Hypothalamus (tissue), 51 donors: ENCODE measurements around the gene MYO1F.
"Not testable (repeated sequence)": the region's sequence is repeated elsewhere in the genome, so short reads cannot be mapped to it uniquely, and the experiment has no call there.

Source experiments
- DNase-seq, 51 donors: peaks; one replicate each; lab custom pipeline; 2025; lab: John Stamatoyannopoulos, UW

The MYO1F gene

DNA sequence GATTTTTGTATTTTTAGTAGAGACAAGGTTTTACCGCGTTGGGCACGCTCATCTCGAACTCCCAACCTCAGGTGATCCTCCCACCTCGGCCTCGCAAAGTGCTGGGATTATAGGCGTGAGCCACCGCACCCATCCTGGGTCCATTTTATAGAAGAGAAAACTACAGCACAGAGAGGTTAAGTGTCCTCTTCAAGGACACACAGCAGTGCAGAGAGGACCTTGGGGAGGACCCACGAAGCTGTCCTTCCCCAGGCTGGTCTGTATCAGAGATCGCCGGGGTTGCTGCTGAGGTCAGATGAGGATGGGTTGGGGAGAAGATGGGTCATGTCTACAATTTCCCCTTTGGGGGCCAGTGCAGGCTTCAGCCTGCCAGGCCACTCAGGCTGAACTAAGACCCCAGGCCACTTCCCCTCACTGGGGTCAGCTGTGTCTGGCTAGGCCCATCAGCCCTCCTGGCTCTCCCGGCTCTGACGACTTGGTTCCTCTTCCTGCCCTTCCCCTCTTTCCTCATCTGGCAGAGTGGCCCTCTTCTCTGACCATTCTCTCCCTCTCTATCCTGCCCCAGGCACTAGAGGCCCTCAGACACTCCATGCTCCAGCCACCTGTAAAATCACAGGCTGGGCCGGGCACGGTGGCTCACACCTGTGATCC, 9.6 kb downstream of the MYO1F start:
- DNase-seq = peak in 17 of 51 donors; percentile 4 to 39 (median 16)

DNA sequence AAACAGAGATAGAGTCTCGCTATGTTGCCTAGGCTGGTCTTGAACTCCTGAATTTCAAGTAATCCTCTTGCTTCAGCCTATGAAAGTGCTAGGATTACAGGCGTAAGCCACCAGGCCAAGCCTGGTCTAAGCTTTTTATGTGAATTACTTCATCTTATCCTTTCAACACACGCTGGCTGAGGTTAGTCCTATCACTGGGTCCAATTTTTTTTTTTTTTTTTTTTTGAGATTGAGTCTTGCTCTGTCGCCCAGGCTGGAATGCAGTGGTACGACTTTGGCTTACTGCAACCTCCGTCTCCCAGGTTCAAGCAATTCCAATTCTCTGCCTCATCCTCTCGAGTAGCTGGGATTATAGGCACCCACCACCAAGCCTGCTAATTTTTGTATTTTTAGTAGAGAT, 10.4 kb downstream of the MYO1F start:
- no peak for DNase-seq

DNA sequence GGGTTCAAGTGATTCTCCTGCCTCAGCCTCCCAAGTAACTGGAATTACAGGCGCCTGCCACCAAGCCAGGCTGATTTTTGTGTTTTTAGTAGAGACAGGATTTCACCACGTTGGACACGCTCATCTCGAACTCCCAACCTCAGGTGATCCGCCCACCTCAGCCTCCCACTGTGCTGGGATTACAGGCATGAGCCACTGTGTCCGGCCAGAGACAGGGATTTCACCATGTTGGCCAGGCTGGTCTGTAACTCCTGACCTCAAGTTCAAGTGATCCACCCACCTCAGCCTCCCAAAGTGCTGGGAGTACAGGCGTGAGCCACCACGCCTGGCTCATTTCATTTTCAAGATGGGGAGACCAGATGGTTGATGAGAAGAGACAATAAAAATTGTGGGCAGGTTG, 12.4 kb downstream of the MYO1F start:
- not testable (repeated sequence) for DNase-seq

DNA sequence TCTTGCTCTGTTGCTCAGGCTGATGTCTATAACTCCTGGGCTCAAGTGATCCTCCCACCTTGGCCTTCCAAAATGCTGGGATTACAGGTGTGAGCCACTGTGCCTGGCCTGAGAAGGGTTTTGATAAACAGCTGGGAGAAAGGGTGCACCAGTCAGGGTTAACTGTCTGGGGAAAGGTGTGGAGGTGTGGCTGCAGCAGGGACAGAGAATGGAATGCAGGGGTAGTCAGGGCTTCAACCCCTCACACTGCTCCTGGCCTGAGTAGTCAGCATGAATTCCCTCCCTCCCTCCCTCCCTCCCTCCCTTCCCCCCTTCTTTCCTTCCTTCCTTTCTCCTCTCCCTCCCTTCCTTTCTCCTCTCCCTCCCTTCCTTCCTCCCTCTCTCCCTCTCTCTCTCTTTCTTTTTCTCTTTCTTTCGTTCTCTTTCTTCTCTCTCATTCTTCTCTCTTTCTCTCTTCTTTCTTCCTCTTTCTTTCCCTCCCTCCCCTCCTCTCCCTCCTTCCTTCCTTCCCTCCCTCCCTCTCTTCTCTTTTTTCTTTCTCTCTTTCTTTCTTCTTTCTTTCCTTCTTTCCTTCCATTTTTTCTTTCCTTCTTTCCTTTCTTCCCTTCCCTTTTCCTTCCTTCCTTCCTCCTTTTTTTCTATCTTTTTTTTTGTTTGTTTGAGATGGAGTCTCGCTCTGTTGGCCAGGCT, 16.0 kb downstream of the MYO1F start:
- DNase-seq = no peak

DNA sequence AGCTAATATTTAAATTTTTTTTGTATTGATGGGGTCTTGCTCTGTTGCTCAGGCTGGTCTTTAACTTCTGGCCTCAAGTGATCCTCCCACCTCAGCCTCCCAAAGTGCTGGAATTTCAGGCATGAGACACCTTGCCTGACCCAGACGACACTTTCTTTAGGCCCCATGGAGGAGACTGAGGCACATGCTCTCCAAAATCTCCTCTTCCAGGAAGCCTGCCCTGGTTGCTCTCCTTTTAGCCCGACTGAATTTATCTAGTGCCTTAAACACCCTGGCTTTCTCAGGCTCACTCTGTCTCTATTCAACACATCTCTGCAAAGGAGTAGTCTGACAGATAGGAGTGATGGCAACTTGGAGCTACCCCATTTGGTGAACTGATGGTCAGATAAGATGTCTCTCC, 18.9 kb downstream of the MYO1F start:
- no peak for DNase-seq

DNA sequence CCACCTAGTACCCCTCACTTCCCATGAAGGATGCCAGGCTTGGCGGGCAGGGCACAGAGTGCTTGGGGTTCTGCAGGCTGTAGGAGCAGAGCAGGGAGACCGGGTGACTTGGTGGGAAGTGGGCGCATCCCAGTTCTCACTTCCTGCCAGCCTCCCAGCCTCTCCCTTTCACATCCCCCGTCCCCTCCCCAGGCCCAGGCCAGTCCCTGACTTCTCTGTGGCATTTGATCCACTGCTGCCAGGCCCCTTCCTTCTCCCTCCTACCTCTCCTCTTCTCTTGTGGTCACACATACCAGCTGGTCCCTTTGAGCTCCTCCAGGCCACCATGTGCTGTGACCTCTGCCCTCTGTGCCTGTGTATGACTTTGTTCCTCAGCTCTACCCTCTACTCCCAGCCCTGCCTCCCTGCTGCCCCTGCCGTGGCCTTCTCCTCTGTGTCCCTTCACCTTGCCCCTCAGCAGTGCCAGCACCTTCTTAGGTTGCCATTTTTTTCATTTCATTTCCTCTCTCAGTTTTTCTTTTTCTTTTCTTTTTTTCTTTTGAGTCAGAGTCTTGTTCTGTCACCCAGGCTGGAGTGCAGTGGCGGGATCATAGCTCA, 19.5 kb downstream of the MYO1F start:
- DNase-seq = no peak

DNA sequence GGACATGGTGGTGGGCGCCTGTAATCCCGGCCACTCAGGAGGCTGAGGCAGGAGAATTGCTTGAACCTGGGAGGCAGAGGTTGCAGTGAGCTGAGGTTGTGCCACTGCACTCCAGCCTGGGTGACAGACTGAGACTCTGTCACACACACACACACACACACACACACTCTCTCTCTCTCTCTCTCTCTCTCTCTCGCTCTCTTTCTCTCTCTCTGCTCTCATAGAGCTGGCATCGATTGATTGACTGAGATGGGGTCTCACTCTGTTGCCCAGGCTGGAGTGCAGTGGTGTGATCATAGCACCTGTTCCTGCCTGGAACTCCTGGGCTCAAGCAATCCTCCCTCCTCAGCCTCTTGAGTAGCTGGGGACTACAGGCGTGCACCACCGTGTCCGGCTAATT, 23.5 kb downstream of the MYO1F start:
- not testable (repeated sequence) for DNase-seq

DNA sequence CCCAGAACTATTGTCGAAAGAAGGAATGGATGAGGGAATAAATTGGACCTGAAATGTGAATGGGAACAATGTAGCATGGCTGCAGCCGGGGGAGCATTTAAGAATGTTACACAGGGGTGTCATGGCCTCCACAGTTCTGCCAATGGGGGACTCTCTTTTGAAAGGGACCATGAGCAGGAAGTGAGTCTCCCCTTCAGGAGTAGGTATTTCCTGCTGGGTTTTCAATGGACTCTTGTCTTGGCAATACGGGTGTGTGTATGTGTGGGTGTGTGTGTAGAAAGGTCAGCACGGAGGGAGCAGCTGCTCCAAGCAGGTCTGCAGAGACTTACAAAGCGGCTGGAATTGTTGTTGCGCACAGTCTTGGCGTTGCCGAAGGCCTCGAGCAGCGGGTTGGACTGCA, 24.4 kb downstream of the MYO1F start:
- no peak for DNase-seq

DNA sequence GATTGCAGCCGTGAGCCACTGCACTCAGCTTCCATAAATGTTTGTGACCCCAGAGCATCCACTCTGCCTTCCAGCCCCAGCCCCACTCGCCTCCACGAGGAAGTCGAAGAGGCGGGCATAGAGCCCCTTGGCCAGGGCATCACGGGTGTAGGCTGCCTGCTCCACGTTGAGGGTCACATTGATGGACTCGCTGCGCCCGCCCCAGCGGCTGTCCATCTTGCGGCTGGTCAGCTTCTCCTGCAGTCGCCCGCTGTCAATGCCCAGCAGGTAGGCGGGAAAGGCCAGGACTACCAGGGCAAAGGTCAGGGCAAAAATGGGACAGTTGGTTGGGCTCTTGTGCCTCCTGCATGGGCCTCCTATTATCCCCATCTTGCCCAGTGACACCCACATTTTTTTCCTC, 27.2 kb downstream of the MYO1F start:
- no peak for DNase-seq

DNA sequence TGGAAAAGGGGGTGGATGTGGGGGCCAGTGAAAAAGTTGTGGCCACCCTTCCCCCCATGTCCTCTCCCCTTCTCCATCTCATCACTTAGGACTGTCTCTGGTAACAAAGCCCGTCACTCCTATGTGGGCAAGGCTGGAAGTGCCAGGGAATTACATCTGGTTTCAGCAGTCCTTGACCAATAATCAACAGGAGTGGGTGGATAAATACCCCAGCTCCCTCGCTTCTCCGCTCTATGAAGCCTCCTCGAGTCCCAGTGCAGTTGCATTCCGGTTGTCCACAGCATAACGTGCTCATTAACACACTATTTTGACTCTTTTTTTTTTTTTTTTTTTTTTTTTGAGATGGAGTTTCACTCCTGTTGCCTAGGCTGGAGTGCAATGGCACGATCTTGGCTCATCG, 31.5 kb downstream of the MYO1F start:
- no peak for DNase-seq

DNA sequence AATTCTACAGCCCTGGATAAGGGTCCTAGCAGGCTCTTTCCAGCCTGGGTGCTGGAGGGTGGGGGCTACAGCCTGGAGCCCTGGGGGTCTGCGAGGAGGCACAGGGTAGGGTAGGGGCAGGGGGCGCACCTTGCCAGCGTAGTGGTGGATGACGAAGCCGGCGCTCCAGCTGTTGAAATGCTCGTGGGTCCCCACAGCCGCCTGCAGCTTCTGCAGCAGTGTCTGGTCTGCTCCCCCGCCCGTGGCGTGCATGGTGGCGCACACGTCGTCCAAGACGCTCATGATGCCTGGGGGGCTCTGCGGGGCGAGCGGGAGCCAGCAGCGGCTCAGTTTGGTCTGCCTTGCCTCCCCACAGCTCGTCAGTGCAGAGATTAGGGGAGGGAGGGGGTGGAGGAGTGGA, 33.1 kb downstream of the MYO1F start:
- DNase-seq = no peak

DNA sequence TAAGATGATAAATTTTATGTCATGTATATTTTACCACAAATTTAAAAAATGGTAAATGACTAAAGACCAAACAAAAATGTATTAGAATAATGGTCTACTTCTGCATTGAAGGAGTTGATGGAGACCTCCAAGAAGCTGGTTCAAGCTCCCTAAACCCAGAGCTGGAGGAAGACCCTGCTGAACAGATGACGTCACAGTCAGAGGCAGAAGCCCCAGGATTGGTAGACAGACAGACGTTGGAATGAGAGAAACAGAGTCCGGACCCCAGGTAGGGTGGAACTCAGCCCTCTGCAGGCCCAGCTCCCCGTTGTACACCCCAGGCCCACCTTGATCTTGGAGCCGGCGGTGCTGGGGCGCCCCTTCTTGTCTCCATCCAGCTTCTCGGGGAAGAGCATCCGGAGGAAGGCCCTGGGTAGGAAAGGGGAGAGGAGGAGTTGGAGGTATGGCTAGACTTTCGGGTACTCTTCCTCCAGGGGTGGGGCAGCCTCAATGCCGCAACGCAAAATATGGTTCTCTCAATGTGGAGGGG, 37.6 kb downstream of the MYO1F start:
- no peak for DNase-seq

DNA sequence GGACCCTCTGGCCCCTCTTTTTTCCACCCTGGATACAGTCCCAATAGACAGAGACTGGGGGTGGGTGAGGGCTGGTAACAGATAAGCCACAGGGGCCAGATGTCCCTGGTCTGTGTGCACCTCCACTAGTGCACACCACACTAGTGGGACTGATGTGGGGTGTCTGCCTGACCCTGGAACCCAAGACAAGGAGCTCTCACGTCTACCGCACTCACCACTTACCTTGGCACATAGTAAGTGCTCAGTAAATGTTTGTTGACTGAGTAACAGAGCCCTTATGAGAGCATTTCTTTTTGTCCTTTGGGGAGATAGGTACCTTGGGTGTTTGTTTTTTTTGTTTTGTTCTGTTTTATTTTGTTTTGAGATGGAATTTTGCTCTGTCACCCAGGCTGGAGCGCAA, 40.1 kb downstream of the MYO1F start:
- no peak for DNase-seq

DNA sequence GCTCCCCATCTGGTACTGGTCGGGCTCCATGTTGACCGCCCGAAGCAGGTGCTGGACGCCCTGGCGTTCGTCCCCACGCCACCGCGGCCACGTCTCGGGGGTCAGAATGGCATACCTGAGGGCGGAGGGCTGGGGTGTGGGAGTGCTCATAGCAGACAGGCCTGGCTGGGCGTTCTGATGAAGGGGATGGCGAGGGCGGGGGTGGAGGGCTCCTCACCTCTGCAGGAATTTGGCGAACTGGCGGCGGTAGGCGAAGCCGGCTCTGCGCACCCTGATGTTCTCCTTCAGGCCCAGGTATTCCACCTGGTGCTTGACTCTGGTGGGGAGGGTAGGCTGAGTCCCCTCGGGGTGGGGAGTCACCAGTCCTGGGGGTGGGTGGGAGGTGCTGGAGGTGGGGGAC, 41.0 kb downstream of the MYO1F start:
- DNase-seq = no peak

DNA sequence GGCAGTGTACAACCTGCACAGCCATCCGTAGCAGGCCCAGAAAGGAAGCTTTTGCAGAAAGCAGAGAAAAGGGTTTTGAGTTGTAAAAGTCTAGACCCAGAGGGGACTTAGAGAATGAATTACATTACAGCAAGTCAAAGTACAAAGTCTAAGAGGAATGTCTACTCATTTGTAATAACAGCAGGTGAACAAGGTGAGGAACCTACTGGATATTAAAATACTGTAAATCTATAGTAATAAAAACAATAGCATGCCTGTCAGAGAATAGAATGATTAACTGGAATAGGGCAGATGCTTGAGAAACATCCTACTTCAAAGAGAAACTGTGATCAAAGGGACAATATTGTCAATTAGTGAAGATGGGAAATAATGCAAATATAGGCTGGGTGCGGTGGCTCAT, 45.0 kb downstream of the MYO1F start:
- no peak for DNase-seq

DNA sequence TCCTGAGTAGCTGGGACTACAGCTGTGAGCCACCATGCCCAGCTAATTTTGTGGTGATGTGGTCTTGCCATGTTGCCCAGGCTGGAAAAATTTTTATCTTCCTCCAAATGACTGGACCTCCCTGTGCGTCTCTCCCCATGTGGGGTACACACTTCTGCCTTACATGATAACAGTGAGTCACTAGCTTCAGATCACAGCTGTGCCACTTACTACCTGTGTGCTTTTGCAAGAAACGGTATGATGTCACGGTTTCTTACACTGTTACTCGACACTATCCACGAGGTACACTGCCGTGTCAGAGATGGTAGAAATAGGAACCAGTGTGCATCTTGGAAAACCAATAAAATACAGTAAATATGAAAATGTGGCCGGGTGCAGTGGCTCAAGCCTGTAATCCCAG, 45.8 kb downstream of the MYO1F start:
- DNase-seq = no peak

DNA sequence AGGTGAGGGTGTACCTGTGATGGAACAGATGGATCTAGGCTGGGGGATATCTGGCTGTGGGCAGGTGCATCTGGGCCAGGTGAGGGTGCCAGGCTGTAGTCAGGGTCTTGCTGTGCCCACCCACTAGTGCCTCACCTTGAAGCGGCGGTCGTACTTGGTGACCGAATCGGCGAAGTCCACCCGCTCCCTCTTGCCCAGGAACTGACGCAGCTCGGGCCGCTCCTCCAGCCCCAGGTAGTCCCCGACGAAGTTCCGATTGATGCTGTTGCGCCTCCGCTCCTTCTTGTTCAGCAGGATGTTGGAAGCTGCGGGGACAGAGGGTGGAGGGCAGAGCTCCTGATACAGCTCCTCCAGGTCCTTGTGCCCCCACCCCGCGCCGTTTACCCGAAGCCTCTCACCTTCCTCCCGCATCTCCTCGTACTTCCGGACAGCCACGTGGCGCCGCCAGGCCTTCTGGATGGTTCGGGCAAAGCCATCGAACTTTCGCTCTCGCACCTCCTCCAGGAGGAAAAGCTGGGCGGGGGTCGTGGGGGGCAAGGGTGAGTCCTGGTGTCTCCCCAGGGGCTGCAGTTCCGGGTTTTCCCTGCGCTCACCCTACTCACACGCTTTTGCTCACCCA, 47.1 kb downstream of the MYO1F start:
- no peak for DNase-seq

DNA sequence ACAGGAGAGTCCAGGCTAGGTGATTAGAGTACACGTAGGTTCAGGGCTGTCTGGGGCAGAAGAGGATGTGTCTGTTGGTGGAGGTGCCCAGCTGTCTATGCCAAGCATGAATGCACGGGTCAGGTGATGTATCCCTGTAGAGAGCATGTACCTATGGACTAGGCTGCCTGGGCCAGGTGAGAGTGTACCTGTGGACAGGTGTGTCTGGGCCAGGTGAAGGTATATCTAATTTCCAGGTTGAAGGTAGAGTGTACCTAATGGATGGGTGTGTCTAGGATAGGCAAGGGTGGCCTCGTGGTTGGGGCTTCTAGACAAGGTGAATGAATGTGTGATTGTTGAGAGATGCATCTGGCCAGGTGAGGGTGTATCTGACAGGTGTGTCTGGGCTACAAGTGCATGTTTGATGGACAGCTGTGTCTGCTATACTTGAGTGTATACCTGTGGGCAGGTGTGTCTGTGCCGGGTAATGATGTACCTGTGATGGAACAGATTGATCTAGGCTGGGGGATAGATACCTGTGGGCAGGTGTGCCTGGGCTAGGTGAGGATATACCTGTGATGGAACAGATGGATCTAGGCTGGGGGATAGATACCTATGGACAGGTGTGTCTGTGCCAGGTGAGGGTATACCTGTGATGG, 47.8 kb downstream of the MYO1F start:
- no peak for DNase-seq

DNA sequence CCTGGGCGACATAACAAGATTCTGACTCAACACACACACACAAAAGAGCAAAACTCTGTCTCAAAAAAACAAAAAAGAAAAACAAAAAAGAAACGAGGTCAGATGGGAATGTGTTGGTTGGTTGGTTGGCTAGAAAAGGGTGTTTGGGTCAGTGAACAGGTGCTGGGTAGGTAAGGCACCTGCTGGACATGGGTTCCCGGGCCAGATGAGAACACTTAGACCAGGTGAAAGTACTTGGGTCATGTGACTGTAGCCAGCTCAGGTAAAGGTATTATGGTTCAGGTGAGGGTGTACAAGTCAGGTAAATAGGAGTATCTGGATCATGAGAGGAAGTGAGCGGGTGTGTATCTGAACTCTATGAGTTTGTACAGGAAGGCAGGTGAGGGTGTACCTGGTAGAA, 48.7 kb downstream of the MYO1F start:
- no peak for DNase-seq

DNA sequence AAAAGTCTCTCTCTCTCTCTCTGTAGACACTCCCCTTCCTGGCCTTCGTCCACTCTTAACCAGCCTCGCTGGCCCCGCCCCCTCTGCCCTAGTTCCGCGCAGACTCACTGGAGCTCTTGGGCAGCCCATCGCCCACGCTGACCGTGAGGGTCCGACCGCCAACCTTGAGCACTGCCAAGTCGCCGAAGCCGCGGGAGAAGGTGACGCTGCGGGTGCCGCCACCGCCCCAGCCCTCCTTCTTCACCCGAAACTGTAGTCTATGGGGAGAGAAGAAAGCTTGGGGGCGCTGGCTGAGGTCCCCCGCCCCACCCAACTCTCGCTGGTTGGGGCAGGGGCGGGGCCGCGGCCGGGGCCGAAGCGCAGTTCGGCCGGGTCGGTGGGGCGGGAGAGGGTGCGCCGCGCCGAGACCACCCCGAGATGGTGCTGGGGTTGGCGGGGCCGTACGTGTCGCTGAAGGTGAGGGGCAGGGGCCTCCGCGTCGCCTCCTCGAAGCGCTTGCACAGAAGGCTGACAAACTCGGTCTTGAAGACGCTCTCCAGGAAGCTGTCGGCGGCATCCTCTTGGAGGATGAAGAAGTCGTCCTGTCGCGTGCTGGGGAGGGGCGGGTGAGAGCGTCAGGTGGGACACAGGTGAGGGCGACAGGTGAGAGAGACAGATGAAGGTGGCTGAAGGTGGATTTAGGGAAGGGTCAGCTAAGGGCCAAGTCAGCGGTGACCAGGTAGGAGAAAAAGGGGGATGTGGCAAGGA, 50.7 kb downstream of the MYO1F start:
- peak; percentile 11 to 89 (median 67) for DNase-seq

DNA sequence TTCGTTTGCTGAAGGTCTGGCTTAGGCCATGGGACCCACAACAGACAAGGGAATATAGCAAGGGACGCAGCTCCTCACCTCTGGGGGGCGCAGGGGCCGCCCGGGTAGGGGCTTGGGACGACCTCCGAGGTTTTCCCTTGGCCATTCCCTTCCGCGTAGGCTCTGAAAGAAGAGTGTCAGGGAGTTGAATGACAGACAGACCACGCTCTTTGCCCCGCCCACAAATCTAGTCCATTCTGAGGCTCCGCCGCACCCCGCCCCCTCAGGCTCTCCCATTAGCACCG, 51.9 kb downstream of the MYO1F start:
- DNase-seq = peak in 2 of 51 donors; percentile 48 to 87
